DMS53 treated with DMSO at 0.1 percent for 48 hours (cell line): ENCODE results near the gene FCAR.
"Not testable (repeated sequence)": the region's sequence is repeated elsewhere in the genome, so short reads cannot be mapped to it uniquely, and the experiment has no call there.

ENCODE experiments used
- DNase-seq: peaks from one replicate; lab custom pipeline; 2025; ENCODE audit not compliant: unreplicated experiment; lab: John Stamatoyannopoulos, UW

Gene FCAR

DNA sequence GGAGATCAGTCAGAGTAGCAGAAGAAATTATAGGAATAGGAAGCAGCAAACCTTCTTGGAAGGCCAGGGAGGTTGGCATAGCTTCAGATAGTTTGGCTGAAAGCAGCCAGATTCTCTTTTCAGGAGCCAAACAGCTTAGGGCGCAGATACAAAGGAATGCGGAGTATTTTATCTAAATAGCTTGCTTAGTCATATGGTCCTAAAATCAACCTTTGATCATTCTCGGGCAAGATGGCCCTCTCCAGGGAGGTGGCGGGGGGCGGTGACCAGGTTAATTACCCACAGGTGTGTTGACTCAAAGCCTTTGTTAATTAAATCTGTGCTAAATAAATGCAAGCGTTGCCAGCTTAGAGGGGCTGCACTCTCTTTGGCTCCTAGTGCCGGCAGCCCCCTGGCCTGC, 19.4 kb downstream of the FCAR start:
- no peak for DNase-seq

DNA sequence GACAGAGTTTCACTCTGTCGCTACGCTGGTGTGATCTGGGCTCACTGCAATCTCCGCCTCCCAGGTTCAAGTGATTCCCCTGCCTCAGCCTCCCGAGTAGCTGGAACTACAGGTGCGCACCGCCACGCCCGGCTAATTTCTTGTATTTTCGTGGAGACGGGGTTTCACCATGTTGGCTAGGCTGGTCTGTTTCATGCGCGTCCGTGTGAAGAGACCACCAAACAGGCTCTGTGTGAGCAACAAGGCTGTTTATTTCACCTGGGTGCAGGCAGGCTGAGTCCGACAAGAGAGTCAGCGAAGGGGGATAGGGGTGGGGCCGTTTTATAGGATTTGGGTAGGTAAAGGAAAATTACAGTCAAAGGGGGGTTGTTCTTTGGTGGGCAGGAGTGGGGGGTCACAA, 20.1 kb downstream of the FCAR start:
- not testable (repeated sequence) for DNase-seq

DNA sequence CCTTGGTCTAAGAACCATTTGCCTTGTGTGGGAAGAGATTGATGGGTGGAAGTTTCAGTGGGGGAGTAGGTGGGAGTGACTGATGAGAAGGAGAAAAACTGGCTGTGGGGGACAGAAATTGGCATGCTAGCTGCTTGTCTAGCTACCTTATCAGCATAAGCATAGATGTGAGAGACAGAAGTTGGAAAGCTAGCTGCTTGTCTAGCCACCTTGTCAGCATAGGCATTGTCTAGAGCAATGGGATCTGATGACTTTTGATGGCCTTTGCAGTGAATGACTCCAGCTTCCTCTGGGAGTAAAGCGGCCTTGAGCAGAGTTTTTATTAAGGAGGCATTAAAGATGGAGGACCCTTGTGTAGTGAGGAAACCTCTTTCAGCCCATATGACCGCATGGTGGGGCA, 22.0 kb downstream of the FCAR start:
- no peak for DNase-seq

DNA sequence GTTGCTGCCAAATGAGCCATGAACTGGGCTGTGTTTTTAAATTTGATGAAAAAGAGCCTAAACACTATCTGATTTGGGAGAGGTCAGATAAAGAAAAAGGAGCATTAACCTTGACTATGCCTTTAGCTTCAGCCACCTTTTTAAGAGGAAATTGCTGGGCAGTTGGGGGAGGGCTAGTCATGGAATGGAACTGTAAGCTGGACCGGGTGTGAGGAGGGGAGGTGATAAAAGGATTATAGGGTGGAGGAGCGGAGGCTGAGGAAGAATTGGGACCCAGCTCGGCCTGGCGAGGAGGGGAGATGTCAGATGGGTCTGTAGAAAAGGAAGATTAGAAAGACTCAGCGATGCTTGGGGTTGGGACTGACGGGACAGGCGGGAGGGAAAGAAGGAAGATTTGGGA, 24.6 kb downstream of the FCAR start:
- DNase-seq, result not testable (repeated sequence)

DNA sequence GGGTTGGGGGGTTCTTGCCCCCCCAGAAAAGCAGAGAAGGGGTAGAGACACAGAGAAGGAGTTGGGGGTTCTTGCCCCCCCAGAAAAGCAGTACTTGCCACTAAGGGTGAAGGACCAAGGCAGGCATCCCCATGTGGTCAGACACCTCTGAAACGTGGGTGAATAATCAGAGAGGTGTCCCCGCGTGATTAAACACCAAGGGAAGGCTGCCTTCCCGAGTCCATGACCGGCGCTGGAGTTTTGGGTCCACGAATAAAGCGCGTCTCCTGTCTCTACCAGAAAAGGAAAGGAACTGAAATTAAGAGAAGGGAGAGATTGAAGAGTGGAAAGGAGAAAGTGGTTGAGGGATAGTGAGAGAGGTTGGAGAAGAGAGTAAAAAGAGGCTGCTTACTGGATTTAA, 25.6 kb downstream of the FCAR start:
- DNase-seq, result not testable (repeated sequence)

DNA sequence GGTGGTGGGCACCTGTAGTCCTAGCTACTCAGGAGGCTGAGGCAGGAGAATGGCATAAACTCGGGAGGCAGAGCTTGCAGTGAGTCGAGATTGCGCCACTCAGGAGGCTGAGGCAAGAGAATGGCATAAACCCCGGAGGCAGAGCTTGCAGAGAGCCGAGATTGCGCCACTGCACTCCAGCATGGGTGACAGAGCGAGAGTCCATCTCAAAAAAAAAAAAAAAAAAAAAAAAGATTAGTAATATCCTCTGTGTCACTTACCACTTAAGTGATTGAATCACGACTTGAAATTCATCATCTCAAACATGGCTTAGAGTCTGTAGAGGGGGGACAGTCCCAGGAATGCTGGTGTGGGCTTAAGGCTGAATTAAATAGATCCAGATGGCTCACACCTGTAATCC, 27.1 kb downstream of the FCAR start:
- DNase-seq, result not testable (repeated sequence)

DNA sequence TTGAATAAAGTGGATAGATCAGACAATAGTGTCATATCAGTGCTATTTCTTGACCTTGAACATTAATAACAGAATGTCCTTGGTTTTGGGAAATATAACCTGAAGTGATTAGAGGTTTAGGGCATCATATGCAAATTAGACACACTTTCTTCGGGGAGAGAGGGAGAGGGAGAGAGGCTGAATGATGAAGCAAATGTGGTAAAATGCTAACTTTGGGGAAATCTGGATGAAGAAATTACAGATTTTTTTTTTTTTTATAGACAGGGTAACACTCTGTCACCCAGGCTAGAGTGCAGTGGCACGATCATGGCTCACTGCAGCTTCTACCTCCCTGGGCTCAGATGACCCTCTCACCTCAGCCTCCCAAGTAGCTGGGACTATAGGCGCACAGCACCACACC, 28.0 kb downstream of the FCAR start:
- no peak for DNase-seq

DNA sequence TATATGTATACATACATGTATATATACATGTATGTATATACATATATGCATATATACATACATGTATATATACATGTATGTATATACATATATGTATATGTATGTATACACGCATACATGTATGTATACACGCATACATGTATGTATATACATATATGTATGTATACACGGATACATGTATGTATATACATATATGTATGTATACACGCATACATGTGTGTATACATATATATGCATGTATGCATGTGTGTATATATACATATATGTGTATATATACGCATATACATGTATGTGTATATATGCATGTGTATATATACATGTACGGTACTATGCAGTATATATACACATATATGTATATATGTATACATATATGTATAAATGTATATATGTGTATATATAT, 29.3 kb downstream of the FCAR start:
- DNase-seq, result no peak

DNA sequence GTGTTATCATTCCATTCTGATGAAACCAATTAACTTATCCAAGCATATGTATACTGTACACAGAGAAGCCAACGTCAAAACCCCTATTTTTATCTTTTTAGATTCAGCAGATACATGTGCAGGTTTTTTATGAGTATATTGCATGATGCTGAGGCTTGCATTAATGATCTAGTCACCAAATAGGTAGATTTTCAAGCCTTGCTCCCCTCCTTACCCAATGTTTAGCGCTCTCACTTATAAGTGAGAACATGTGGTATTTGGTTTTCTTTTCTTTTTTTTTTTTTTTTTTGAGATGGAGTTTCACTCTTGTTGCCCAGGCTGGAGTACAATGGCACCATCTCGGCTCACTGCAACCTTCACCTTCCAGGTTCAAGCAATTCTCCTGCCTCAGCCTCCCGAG, 30.2 kb downstream of the FCAR start:
- not testable (repeated sequence) for DNase-seq

DNA sequence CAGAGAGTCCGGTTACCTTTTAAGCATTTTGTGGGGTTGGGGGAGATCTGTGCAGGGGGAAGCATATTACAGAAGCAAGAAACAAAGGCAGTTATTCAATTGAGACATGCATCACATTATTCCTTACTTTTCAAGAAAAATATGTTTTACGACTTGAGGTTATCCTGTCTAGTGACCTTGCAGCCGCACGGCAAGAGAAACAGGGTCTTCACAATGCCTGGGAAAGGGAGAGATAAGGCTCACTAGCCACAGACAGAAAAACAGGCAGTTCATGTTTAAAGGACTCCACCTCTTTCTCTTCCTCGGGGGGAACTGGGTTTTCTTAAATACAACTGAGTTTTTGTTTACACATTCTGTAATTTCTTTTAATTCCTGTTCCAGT, 31.4 kb downstream of the FCAR start:
- no peak for DNase-seq

DNA sequence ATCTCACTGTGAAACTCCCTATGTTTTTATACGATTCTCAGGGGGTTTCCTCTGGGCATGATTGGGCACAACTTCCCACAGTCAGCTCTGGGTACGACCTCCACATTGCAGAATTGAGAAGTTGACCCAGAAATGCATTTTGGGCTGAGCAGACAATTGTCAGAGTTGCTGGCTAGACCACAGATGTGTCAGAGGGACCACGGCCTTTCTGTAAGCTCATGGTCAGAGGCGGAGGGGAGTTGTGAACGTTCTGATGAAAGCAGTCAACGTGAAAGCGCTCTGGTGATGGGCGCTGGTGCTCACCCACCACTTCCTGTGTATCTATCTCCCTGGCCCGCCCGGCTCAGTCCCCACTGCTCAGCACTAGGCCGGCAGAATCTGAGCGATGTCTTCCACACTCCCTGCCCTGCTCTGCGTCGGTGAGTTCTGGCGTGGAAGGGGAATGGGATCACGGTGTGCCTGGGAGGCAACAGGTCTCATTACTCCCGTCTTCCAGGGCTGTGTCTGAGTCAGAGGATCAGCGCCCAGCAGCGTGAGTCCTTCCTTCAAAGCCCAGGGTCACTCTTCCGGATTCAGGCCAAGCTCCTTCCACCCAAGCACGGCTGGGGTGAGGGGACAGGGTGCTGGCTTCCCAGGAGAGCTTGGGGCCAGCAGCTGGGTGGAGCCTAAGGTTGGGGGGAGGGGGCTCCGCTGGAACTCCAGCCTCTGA, 31.9 kb downstream of the FCAR start, which contains the start of gene NCR1:
TSS of gene NCR1 (plus strand) at position 346 of the 709 bp plus-strand sequence. CDS start at position 386, 40 bp downstream.
- no peak for DNase-seq

DNA sequence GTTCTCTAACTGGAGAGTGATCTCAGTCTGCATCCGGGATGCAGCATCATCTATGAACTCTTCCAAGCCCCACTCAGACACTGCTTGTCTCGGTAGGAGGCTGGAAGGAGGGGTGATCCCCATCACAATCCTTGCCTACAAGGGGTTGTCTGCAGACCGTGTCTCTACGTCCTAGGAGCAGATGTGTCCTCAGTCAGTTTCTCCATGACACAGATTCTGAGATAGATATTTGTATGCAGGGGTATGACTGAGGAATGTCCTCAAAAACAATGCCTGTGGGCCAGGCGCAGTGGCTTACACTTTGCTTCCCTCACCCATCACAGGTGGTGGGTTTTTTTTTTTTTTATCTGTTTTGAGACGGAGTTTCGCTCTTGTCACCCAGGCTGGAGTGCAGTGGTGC, 32.8 kb downstream of the FCAR start:
- DNase-seq, result no peak

DNA sequence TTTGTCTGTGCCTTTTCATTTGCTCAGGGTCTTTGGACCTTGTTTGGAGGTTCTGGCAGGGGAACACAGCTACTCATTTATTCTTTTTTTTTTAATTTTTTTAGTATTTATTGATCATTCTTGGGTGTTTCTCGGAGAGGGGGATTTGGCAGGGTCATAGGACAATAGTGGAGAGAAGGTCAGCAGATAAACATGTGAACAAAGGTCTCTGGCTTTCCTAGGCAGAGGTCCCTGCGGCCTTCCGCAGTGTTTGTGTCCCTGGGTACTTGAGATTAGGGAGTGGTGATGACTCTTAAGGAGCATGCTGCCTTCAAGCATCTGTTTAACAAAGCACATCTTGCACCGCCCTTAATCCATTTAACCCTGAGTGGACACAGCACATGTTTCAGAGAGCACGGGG, 33.9 kb downstream of the FCAR start:
- not testable (repeated sequence) for DNase-seq

DNA sequence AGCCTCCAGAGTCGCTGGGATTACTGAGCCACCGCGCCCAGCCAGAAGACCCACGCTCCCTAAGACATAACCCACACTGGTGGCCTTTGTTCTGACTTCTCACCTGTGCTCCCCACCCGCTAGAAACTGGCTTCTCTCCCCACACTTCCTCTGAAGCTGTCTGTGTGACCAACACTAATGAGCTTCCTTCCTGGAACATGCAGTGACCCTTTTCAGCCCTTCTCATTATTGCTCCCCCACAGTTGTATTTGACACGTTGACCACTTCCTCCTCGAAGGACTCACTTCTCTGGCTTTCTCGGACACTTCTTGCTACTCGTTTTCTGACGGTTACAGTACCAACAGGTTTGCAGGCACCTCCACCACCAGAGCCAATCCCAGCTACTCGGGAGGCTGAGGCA, 42.8 kb downstream of the FCAR start:
- DNase-seq, result no peak

DNA sequence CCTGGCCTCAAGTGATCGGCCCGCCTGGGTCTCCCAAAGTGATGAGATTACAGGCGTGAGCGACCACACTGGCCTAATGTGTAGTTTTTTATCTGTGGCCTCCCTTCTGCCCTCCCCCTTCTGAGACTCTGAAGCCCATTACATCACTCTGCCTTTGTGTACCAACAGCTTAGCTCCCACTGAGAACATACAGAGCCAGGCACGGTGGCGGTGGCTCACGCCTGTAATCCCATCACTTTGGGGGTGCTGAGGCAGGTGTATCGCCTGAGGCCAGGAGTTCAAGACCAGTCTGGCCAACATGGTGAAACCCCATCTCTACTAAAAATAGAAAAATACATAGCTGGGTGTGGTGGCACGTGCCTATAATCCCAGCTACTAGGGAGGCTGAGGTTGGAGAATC, 44.5 kb downstream of the FCAR start:
- no peak for DNase-seq

DNA sequence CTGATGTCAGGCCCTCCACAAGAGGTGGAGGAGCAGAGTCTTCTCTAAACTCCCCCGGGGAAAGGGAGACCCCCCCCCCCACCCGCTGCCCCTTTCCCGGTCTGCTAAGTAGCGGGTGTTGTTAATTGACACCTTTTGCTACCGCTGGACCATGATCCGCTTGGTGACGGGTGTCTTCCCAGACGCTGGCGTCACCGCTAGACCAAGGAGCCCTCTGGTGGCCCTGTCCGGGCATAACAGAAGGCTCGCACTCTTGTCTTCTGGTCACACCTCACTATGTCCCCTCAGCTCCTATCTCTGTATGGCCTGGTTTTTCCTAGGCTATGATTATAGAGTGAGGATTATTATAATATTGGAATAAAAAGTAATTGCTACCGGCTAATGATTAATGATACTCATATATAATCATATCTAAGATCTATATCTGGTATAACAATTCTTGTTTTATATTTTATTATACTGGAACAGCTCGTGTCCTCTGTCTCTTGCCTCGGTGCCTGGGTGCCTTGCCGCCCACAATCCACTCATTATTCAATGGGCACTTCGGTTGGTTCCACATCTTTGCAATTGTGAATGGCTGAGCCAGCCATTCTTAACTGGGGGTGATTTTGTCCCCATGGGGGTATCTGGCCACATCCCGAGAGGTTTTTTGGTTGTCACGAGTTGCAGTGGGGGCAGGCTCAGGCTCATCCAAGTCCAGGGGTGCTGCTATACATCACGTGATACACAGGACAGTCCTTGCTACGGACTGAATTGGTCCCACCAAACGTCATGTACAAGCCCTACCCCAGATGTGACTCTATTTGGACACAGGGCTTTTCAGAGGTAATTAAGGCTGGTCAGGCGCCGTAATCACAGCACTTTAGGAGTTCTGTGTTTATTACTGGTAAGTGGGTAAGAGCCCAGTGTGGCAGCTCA, 45.9 kb downstream of the FCAR start:
- not testable (repeated sequence) for DNase-seq

DNA sequence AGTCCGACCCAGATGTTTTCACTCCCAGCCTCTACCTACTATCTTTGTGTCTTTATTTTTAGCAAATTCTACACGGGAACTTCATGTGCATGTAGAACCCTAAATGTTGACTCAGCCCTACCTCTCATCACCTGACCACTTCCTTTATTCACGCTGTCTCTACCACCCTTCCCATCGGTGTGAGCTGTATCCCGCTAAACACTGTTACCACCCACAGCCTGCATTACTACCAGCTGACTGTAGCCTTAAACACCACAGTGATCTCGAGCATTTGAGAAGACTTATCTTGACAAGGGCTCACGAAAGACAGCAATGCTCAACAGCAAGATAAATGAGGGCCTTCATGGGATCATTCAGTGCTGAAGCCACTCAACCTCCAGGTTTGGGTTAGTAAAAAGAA, 47.0 kb downstream of the FCAR start:
- DNase-seq, result no peak

DNA sequence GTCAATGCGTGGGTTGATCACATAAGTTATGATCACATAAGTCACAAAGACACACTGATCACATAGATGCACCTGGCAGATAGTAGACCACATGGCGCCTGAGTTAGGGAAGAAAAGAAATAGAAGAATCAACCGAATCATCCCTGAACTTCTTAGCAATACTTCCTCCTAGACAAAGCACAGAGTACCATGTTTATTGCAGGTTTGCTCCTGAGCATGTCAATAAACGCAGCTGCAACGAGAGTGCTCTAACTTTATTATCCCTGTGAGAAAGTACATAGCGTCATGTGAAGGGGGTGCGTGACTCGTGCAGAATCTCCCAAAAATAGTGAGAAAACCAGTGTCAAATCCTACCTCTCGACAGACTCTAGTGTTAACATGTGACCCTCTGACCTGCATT, 49.2 kb downstream of the FCAR start:
- no peak for DNase-seq

DNA sequence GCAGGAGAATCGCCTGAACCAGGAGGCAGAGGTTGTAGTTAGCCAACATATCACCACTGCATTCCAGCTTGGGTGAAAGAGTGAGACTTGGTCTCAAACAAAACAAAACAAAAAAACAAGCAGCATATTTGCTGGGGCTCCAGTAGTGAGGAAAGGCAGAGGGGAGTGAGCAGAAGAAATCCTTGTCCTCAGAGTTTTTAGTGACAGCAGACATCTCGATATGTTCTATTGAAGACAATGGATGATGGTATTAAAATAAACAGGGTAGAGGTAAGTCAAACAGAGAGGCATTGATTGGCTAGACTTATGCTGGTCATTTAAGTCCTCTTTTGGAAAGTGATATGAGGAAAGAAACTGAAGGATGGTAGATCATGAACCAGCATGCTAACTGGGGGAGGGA, 54.3 kb downstream of the FCAR start:
- DNase-seq, result peak; percentile 1

DNA sequence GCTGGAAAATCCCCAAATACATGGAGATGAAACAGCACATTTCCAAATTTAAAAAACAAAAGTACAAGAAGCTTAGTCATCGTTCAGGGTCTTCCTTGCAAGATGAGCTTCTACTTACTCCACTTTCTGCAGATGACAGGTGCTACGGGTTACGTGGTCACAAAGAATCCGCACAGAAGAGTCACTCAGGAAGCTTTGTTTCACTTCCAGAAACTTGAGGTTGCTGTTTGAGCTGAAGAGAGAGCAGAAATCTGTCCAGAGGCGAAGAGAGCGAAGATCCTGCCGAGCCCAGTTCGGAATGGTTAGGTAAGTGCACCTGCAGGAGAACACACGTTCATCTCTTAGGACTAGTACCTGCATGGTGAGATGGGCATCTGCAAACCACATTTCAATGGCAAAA, 63.9 kb downstream of the FCAR start:
- DNase-seq, result no peak

DNA sequence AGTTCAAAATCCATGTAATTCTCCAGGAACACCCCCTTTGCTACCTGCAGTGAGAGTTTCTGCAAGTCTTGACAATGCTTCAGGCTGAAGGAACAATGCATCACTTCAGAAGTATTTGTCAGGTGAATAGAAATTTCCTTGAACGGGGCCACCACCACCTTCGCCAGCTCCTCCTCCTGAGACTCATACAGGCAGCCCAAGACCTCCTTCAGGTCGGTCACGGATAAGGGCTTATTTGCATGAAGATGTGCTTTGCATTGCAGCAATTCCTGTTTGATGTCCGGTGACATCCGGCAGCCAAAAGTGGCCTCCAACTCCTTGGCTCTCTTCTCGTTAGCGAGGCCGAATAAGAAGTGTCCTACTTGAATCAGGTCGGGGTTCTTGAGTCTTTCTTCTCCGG, 64.9 kb downstream of the FCAR start:
- DNase-seq, result no peak

DNA sequence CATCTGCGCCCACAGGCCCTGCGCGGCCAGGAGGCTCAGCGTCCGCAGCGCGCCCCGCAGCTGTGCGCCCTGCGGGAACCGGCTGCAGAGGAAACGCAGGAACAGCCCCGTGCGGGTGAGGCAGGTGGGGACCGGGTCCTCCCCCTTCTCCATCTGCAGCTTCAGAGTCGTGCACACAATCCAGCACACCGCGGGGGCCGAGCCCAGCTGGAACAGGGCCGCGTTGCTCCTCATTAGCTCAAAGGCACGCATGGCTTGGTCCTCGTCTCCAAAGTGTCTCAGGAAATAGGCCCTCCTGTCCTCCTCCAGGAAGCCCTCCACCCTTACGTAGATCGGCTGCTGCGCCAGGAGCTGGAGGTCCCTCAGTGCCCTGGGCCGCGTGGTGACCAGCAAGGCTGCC, 65.5 kb downstream of the FCAR start:
- DNase-seq, result not testable (repeated sequence)
